Measurements from ENCODE around the gene BAX. TPM values are rescaled to one million over a fixed set of nuclear protein-coding genes. Genes with fewer than 3 reads are reported as not detected.

BAX gene
- total and polyA plus RNA-seq, 4 donors = 10.5 to 27.0 (median 14.8) TPM

- Histone ChIP-seq H3K27me3 (ENCODE audit: control insufficient read depth in 4 of 4, insufficient read depth in 4 of 4, low read length in 3 of 4) (no peaks in the 10 kb centered on the region), H3K36me3 (ENCODE audit: control insufficient read depth in 4 of 4, insufficient read depth in 3 of 4, low read depth in 1 of 4, low read length in 3 of 4) (no peaks in the 10 kb centered on the region), H3K9me3 (ENCODE audit: control insufficient read depth in 4 of 4, low read length in 3 of 4) (no peaks in the 10 kb centered on the region), H3K4me1 (ENCODE audit: control insufficient read depth in 4 of 4, insufficient read depth in 4 of 4, low read length in 3 of 4) (peaks cover 0 to 3% (median 0%) of the 10 kb centered on the region in 4 donors), H3K4me3 (ENCODE audit: low read depth in 1 of 3, low read length in 3 of 3) (no peak overlapping the region), H3K9ac (ENCODE audit: low read depth in 1 of 2, low read length in 2 of 2) (no peak overlapping the region), H3K27ac (ENCODE audit: low read depth in 1 of 2, low read length in 2 of 2) (no peak overlapping the region)
- DNase-seq (ENCODE audit: low spot score) = no peak
- 97% methylated on average over 5 of the region's 5 CpGs for WGBS
- TF ChIP-seq SP1 (IDR thresholded peaks at IDR 0.05) = no peak
- TF ChIP-seq FOXA2 (IDR thresholded peaks at IDR 0.05) = no peak
- TF ChIP-seq HNF4G (IDR thresholded peaks at IDR 0.05) = no peak
- TF ChIP-seq FOXA1 (IDR thresholded peaks at IDR 0.05) = no peak
- no peak for TF ChIP-seq MAX (IDR thresholded peaks at IDR 0.05)
- no peak for TF ChIP-seq RXRA (IDR thresholded peaks at IDR 0.05)
- TF ChIP-seq TAF1 (conservative IDR thresholded peaks at IDR 0.05) = no peak
- TF ChIP-seq RAD21 (IDR thresholded peaks at IDR 0.05) = no peak
- no peak for TF ChIP-seq HNF4A (conservative IDR thresholded peaks at IDR 0.05)
- no peak for TF ChIP-seq EGR1 (IDR thresholded peaks at IDR 0.05; ENCODE audit: low read depth in 2 of 2)
- no peak for TF ChIP-seq GABPA (IDR thresholded peaks at IDR 0.05 in 1 of 2, conservative IDR thresholded peaks at IDR 0.05 in 1 of 2)
- TF ChIP-seq REST (IDR thresholded peaks at IDR 0.05) = no peak
- no peak for TF ChIP-seq CTCF (IDR thresholded peaks at IDR 0.05; ENCODE audit: low read depth, low read length, missing input control)
- TF ChIP-seq NR2F2 (IDR thresholded peaks at IDR 0.05) = no peak
- TF ChIP-seq YY1 (IDR thresholded peaks at IDR 0.05) = no peak
- no peak for TF ChIP-seq ATF3 (IDR thresholded peaks at IDR 0.05)
- TF ChIP-seq ZBTB33 (IDR thresholded peaks at IDR 0.05) = no peak
- TF ChIP-seq JUND (IDR thresholded peaks at IDR 0.05) = no peak
These were observed 13.8 kb upstream of the BAX start for GRCh38 chr19:48940902-48941301.

All from liver (tissue), 9 donors.